OCI-LY7 (cell line): Measurements from ENCODE around the gene B3GAT1. TPM values are rescaled to one million over a fixed set of nuclear protein-coding genes. Genes with fewer than 3 reads are reported as not detected.

Experiments used
- BruUV-seq: library from RNA; stranded (reverse); fragments of 400-500 nt; replicated peaks from 2 replicates; lab custom pipeline; 2021; lab: Mats Ljungman, UMichigan
- CTCF ChIA-PET: fragments of 300-600 bp; sonication (Branson Sonifier 250); formaldehyde crosslinking; loops from one replicate; lab custom pipeline; 2022; ENCODE audit warnings: antibody characterized with exemption; ENCODE audit not compliant: unreplicated experiment; lab: Charles Lee
- POLR2A ChIA-PET: fragments of 300-600 bp; sonication (Branson Sonifier 250); formaldehyde crosslinking; loops from one replicate; lab custom pipeline; 2022; ENCODE audit warnings: antibody characterized with exemption; lab: Charles Lee
- DNase-seq: peaks from one replicate; pipeline ENCODE4 v3.0.0-alpha.2; 2015; ENCODE audit warnings: low spot score
- H2AFZ ChIP-seq: fragments of 200-600 bp; sonication (generic), shearing (Covaris generic); 2 replicates; pipeline ENCODE4 v1.6.1; 2014; ENCODE audit warnings: mild to moderate bottlenecking, antibody characterized with exemption, low read length, moderate library complexity
- H3K27ac ChIP-seq: fragments of 200-600 bp; sonication (generic); 2 replicates; pipeline ENCODE4 v1.5.1; 2014; ENCODE audit warnings: mixed run types, low read depth, mild to moderate bottlenecking, moderate library complexity, low read length, inconsistent platforms; ENCODE audit not compliant: poor library complexity, severe bottlenecking
- H3K36me3 ChIP-seq: fragments of 200-600 bp; sonication (generic); 2 replicates; pipeline ENCODE4 v1.6.1; 2014; ENCODE audit warnings: mild to moderate bottlenecking, antibody characterized with exemption, low read length, moderate library complexity, mixed read lengths; ENCODE audit not compliant: insufficient read depth
- H3K4me1 ChIP-seq: fragments of 200-600 bp; sonication (generic); 2 replicates; pipeline ENCODE4 v1.5.1; 2014; ENCODE audit warnings: mild to moderate bottlenecking, low read length; ENCODE audit not compliant: insufficient read depth, poor library complexity, severe bottlenecking
- H3K4me2 ChIP-seq: fragments of 200-600 bp; sonication (generic); 2 replicates; pipeline ENCODE4 v1.6.1; 2014; ENCODE audit warnings: mild to moderate bottlenecking, low read length
- H3K4me3 ChIP-seq: fragments of 200-600 bp; sonication (generic); 2 replicates; pipeline ENCODE4 v1.5.1; 2014; ENCODE audit warnings: mild to moderate bottlenecking, low read depth, low read length; ENCODE audit not compliant: poor library complexity, severe bottlenecking
- H3K79me2 ChIP-seq: fragments of 200-600 bp; sonication (generic); 2 replicates; pipeline ENCODE4 v1.6.1; 2016; ENCODE audit warnings: low read depth, mild to moderate bottlenecking, low read length, moderate library complexity, mixed read lengths; ENCODE audit not compliant: insufficient read depth
- H3K9me2 ChIP-seq: fragments of 200-600 bp; sonication (generic); 2 replicates; pipeline ENCODE4 v1.6.1; 2016; ENCODE audit warnings: mild to moderate bottlenecking, low read length, mixed read lengths; ENCODE audit not compliant: insufficient read depth
- H3K9me3 ChIP-seq: fragments of 200-600 bp; sonication (generic); 2 replicates; pipeline ENCODE4 v1.6.1; 2014; ENCODE audit warnings: mild to moderate bottlenecking, mixed run types, low read length, mixed read lengths
- H4K20me1 ChIP-seq: fragments of 200-600 bp; sonication (generic); 2 replicates; pipeline ENCODE4 v1.6.1; 2014; ENCODE audit warnings: mild to moderate bottlenecking, antibody characterized with exemption, low read length, moderate library complexity, mixed read lengths; ENCODE audit not compliant: insufficient read depth
- EZH2phosphoT487 ChIP-seq: fragments of 200-600 bp; sonication (generic); IDR thresholded peaks from 2 replicates; pipeline ENCODE4 v1.6.1; 2018; ENCODE audit warnings: low read depth, borderline replicate concordance, mild to moderate bottlenecking, mixed run types, antibody characterized with exemption, low read length, moderate library complexity, mixed read lengths
- intact Hi-C: fragments of 100-400 bp; cut with micrococcal nuclease; formaldehyde crosslinking; loops from one replicate; pipeline ENCODE4 v1.10.0; 2022; ENCODE audit not compliant: unreplicated experiment
- total RNA-seq, 2 experiments: library from RNA; depleted of rRNA in 1 of 2; stranded (reverse); fragments of >200 nt in 1 of 2; shearing (Covaris generic) in 1 of 2; gene quantifications; 2 replicates each; pipeline ENCODE4 v1.2.3, GENCODE V29; 2014 to 2022
- TF ChIP-seq, protein P1 (sequence below): fragments of 200-600 bp; sonication (generic); conservative IDR thresholded peaks from 2 replicates; pipeline ENCODE4 v1.5.1; 2014; ENCODE audit warnings: mild to moderate bottlenecking, antibody characterized with exemption, low read length, moderate library complexity, mixed read lengths

Gene B3GAT1
- total RNA-seq, 2 experiments from 2014 or later: not detected

DNA sequence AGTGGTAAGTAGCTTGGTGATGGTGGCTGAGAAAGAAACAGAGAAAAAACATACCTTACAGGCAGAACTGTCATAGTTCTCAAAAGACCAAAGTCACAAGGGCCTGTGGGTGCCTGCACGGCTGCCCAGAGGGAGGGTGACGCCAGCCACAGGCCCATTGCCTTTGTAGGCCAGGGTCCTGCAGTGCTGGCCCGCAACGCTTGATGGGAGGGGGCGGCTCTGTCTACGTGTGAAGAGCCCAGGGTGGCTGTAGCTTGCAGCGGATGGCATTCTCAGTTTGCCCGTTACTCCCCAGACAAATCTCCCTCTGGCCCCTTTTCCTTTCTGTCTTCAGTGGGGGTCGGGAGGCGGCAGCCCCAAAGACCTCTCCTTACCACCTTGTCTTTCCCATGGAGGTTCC, 24.7 kb upstream of the B3GAT1 start:
- Histone ChIP-seq H4K20me1 (no peaks in the 10 kb centered on the region), H3K79me2 (no peaks in the 10 kb centered on the region), H2AFZ (no peak overlapping the region), H3K9me2 (no peaks in the 10 kb centered on the region), H3K36me3 (no peaks in the 10 kb centered on the region), H3K9me3 (no peaks in the 10 kb centered on the region), H3K4me2 (no peak overlapping the region), H3K4me3 (no peak overlapping the region), H3K27ac (no peak overlapping the region), H3K4me1 (no peaks in the 10 kb centered on the region)
- intact Hi-C loops: no loop called here
- no peak for TF ChIP-seq EZH2phosphoT487
- TF ChIP-seq, protein P1, sequence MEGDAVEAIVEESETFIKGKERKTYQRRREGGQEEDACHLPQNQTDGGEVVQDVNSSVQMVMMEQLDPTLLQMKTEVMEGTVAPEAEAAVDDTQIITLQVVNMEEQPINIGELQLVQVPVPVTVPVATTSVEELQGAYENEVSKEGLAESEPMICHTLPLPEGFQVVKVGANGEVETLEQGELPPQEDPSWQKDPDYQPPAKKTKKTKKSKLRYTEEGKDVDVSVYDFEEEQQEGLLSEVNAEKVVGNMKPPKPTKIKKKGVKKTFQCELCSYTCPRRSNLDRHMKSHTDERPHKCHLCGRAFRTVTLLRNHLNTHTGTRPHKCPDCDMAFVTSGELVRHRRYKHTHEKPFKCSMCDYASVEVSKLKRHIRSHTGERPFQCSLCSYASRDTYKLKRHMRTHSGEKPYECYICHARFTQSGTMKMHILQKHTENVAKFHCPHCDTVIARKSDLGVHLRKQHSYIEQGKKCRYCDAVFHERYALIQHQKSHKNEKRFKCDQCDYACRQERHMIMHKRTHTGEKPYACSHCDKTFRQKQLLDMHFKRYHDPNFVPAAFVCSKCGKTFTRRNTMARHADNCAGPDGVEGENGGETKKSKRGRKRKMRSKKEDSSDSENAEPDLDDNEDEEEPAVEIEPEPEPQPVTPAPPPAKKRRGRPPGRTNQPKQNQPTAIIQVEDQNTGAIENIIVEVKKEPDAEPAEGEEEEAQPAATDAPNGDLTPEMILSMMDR: no peak
- CTCF ChIA-PET: no interaction called here
- no peak for DNase-seq
- POLR2A ChIA-PET: no interaction called here
- no TSS peak for BruUV-seq

DNA sequence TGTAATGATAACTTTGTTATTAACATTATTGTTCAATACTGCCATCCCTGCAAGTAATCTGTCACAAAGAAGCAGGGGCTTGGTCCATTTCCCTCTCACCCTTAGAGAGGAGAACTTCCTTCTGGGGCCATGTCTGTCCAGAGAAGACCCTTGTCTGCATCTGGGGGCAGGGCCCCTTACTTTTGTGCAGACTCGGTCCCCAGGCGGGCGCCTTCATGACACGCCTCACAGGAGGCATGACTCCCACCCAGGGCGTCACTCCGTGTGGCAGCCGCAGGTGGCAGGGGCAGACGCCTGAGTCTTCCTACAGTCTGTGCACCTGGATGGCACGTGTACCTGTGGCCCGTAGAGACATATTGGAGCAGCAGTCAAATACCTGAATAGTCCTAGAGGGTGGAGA, 21.8 kb upstream of the B3GAT1 start:
- no peak overlapping the region for H3K4me2 ChIP-seq
- no peaks in the 10 kb centered on the region for H3K36me3 ChIP-seq
- no TSS peak for BruUV-seq
- no peak overlapping the region for H3K4me3 ChIP-seq
- H3K9me2 ChIP-seq: no peaks in the 10 kb centered on the region
- H3K9me3 ChIP-seq: no peaks in the 10 kb centered on the region
- H4K20me1 ChIP-seq: no peaks in the 10 kb centered on the region
- no peaks in the 10 kb centered on the region for H3K79me2 ChIP-seq
- H3K4me1 ChIP-seq: no peaks in the 10 kb centered on the region
- DNase-seq: no peak
- CTCF ChIA-PET: no interaction called here
- intact Hi-C loops: no loop called here
- no peak overlapping the region for H2AFZ ChIP-seq
- POLR2A ChIA-PET: no interaction called here
- H3K27ac ChIP-seq: no peak overlapping the region
- TF ChIP-seq, protein P1: no peak
- TF ChIP-seq EZH2phosphoT487: no peak

DNA sequence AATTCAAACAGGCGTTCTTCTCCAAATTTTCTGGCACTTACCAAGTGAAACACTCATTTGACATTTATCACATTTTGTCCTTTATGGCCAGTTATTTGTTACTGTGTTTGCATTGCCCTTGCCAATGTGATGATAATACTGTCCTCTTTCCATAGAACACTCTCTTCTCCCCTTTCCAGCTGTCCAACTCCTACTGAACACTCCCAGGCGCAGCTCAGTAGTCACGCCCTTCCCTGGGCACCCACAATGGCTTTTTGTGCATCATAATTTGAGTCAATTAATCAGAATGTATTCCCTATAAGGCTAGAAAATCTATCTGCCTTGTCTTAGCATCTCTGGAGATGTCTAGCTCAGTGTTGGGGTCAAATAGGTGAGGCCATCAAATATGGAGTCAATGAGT, 21.2 kb upstream of the B3GAT1 start:
- H2AFZ ChIP-seq: no peak overlapping the region
- H3K4me1 ChIP-seq: no peaks in the 10 kb centered on the region
- TF ChIP-seq, protein P1: no peak
- no peak for TF ChIP-seq EZH2phosphoT487
- H3K9me2 ChIP-seq: no peaks in the 10 kb centered on the region
- no peak overlapping the region for H3K4me2 ChIP-seq
- H3K79me2 ChIP-seq: no peaks in the 10 kb centered on the region
- BruUV-seq: no TSS peak
- intact Hi-C loops: no loop called here
- H3K36me3 ChIP-seq: no peaks in the 10 kb centered on the region
- POLR2A ChIA-PET: no interaction called here
- no peak overlapping the region for H3K27ac ChIP-seq
- H4K20me1 ChIP-seq: no peaks in the 10 kb centered on the region
- H3K9me3 ChIP-seq: no peaks in the 10 kb centered on the region
- DNase-seq: no peak
- H3K4me3 ChIP-seq: no peak overlapping the region
- CTCF ChIA-PET: no interaction called here
